ENCODE data around the gene RBM26. TPM values are rescaled to one million over a fixed set of nuclear protein-coding genes. Genes with fewer than 3 reads are reported as not detected.

The RBM26 gene
- total and polyA plus RNA-seq, 2 of the 4 experiments (the other 2 are of a cell fraction) = 17.6 to 18.1 TPM

DNA sequence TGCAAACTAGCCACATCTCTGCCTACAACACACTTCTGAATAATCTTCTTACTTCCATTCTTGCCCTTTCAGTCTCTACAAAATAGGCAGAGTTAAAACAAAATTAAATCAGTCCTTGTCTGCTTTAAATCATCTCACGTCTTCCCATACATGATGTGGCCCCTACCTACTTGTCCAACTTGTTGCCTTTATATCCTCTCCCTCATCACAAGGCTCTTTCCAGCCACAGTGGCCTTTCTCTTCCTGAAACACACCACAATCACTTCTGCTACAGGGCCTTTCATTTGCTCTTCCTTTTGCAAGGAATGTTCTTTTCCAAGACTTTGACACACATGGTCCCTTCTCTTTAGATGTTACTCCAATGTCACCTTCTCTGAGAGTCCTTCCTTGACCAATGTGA, 1.7 kb downstream of the RBM26 start:
- H3K9me1 ChIP-seq (ENCODE audit: insufficient read depth, low read length) = no peaks in the 10 kb centered on the region; the same call in 1 of the 2 replicates

More for the DNA sequence above, 1.7 kb downstream of the RBM26 start:
- BruUV-seq (replicated peaks) = no TSS peak
- intact Hi-C loops (cut with micrococcal nuclease) = no loop called here
- H3K9ac ChIP-seq (ENCODE audit: low read depth, low read length) = peak overlapping the region; percentile 65
- H3K4ac ChIP-seq (ENCODE audit: low read depth, low read length) = no peak overlapping the region
- no peak overlapping the region for H2AK5ac ChIP-seq (ENCODE audit: low read depth, low read length)
- H2BK20ac ChIP-seq (ENCODE audit: low read depth, low read length) = no peak overlapping the region
- POLR2A ChIA-PET (ENCODE audit: unreplicated experiment) = no interaction called here
- no peak overlapping the region for H3K18ac ChIP-seq (ENCODE audit: low read depth, low read length)
- TF ChIP-seq MXI1 (IDR thresholded peaks at IDR 0.05; ENCODE audit: borderline replicate concordance, low read depth, low read length) (no peak), NFE2L2 (IDR thresholded peaks at IDR 0.05; ENCODE audit: low read depth, low read length) (no peak), CEBPB (IDR thresholded peaks at IDR 0.05; ENCODE audit: low read depth, low read length) (no peak), MAFK (IDR thresholded peaks at IDR 0.05; ENCODE audit: low read depth, low read length) (no peak), POLR2A (IDR thresholded peaks at IDR 0.05; ENCODE audit: low read depth, low read length) (no peak), USF2 (IDR thresholded peaks at IDR 0.05; ENCODE audit: low read depth, low read length) (no peak), BHLHE40 (IDR thresholded peaks at IDR 0.05; ENCODE audit: low read depth, low read length) (no peak), CTCF (conservative IDR thresholded peaks at IDR 0.05; ENCODE audit: low read depth, low read length) (no peak), FOS (IDR thresholded peaks at IDR 0.05; ENCODE audit: low read depth, low read length) (no peak), SMC3 (IDR thresholded peaks at IDR 0.05; ENCODE audit: low read depth, low read length) (no peak), MAZ (IDR thresholded peaks at IDR 0.05; ENCODE audit: borderline replicate concordance, low read depth, low read length) (no peak), RCOR1 (IDR thresholded peaks at IDR 0.05; ENCODE audit: insufficient replicate concordance, low read length) (no peak), RFX5 (IDR thresholded peaks at IDR 0.05; ENCODE audit: low read depth, low read length) (no peak), ELK1 (IDR thresholded peaks at IDR 0.05; ENCODE audit: borderline replicate concordance, low read depth, low read length) (no peak), CHD1 (IDR thresholded peaks at IDR 0.05; ENCODE audit: low read depth, low read length) (no peak)
- H2AFZ ChIP-seq (replicated peaks; ENCODE audit: low read length, poor library complexity) = no peak overlapping the region
- DNase-seq (no peak), ATAC-seq (ENCODE audit: low read depth) (no peak)
- H4K91ac ChIP-seq (ENCODE audit: insufficient read depth, low read depth, low read length) = no peak overlapping the region
- no peak overlapping the region for H2AK9ac ChIP-seq (replicated peaks; ENCODE audit: low read depth, low read length, poor library complexity)
- 0% methylated on average over 1 of the region's 1 CpG; no CpG with 5 or more reads in 1 of the 2 experiments for WGBS, 2 experiments (ENCODE audit: extremely low coverage in 2 of 2, insufficient read length in 1 of 2)
- H3K4me3 ChIP-seq (ENCODE audit: insufficient read depth, low read depth, low read length) = peak overlapping the region; percentile 26
- H2BK120ac ChIP-seq (ENCODE audit: low read depth, low read length) = no peak overlapping the region
- CTCF ChIA-PET = no interaction called here
- no peak overlapping the region for H4K5ac ChIP-seq (ENCODE audit: low read depth, low read length)
- H3K4me2 ChIP-seq (ENCODE audit: low read depth, low read length) = peak overlapping the region; percentile 98
- H4K20me1 ChIP-seq (ENCODE audit: insufficient read depth, low read length) = peaks cover 33% of the 10 kb centered on the region
- H3K9me3 ChIP-seq (ENCODE audit: control insufficient read depth, insufficient read depth, low read length) = no peaks in the 10 kb centered on the region
- H2BK5ac ChIP-seq (ENCODE audit: low read depth, low read length, poor library complexity, severe bottlenecking) = no peak overlapping the region
- dilution Hi-C loops (cut with HindIII; ENCODE audit: low sequenced_read_pairs, unreplicated experiment) = no loop called here
- H3K23ac ChIP-seq (ENCODE audit: low read depth, low read length) = peak overlapping the region; percentile 54
- no peak overlapping the region for H3K56ac ChIP-seq (ENCODE audit: extremely low read depth, insufficient read depth, low read length)
- in situ Hi-C loops (cut with MboI; ENCODE audit: low sequenced_read_pairs) = loop anchor here (25.0 kb wide), 1 partner anchor 933 kb away; the partner anchor contains the start of gene SPRY2
- no peaks in the 10 kb centered on the region for H3K27me3 ChIP-seq (ENCODE audit: control insufficient read depth, insufficient read depth, low read length)
- peaks cover 2% of the 10 kb centered on the region; the same call in 1 of the 2 replicates for H3K36me3 ChIP-seq (ENCODE audit: control insufficient read depth, insufficient read depth, low read length)
- H2BK15ac ChIP-seq (ENCODE audit: low read depth, low read length) = no peak overlapping the region
- no peak overlapping the region for H3K27ac ChIP-seq (ENCODE audit: insufficient read depth, low read length)
- no peak overlapping the region for H4K8ac ChIP-seq (ENCODE audit: low read depth in 2 of 2, low read length in 2 of 2)
- peak overlapping the region; percentile 46; the same call in 1 of the 2 replicates for H3K14ac ChIP-seq (replicated peaks; ENCODE audit: low read depth, low read length)
- peaks cover 19 to 47% of the 10 kb centered on the region in 2 experiments for H3K79me1 ChIP-seq (ENCODE audit: low read depth in 1 of 2, low read length in 2 of 2)
- peaks cover 3% of the 10 kb centered on the region; the same call in 1 of the 2 replicates for H3K4me1 ChIP-seq (ENCODE audit: control insufficient read depth, insufficient read depth, low read length)

Measured in IMR-90 (cell line).